Iris pigment epithelial cell (primary cell): Measurements from ENCODE around the gene MED27.
A peak's percentile ranks its signal among the peaks of the same experiment; 100 is the strongest.
"Not testable (repeated sequence)": the region's sequence is repeated elsewhere in the genome, so short reads cannot be mapped to it uniquely, and the experiment has no call there.

ENCODE experiments used
- DNase-seq: peaks from one replicate; pipeline ENCODE4 v3.0.0-alpha.2; 2011; ENCODE audit warnings: low read depth

Gene MED27

DNA sequence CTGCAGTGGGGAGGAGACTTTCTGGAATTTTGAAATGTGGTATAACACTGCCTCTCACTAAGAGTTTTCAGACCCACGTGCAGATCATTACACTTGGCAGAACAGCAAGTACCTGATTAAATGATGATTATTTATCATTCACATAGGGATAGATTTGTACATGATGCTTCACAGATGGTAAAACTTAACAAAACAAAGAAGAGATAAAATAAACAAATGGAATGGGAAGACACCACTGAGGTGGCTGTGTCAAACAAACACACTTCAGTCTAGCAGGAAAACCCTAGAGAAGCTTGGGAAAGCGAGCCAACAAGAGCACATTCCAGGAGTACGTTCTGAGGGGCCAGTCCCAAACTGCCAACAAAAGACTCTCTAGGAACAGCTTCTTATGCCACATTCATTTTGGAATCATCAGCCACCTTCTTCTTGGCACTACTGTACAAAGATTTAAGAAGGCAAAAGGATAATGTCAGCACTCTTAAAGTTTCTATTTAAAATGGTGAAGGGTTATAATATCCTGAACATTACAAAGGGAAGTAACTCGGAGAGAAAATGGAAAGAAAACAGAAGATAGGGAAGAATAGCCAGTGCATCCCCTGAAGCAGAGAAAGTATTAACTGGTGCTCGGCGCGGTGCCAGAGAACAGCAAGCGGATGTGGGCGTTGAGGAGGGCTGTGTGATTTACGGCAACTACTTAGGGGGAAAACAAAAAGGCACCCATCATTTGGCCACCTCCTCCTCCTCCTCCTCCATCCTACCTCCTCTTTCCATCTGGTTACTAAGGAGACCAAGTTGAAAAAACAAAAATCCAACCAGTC, 1.6 kb downstream of the MED27 start:
- peak; percentile 50 for DNase-seq

DNA sequence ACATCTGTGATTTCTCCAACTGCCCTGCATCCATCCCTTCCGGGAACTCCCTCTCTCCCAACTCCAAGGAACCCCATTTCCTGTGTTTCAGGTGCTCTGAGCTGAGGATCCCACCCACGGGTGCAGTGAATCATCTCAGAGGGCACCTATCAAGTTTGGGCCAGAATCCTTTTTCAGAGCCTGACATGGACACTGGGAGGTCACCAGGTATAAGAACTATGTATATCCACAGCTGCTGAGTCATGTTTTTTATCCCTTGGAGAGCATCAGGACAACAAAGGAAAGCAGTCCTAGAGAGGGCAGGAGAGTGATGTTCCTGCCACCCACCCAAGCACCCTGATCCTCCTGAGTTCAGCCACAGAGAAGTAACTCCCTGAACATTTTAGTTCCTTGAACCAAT, 3.8 kb downstream of the MED27 start:
- no peak for DNase-seq

DNA sequence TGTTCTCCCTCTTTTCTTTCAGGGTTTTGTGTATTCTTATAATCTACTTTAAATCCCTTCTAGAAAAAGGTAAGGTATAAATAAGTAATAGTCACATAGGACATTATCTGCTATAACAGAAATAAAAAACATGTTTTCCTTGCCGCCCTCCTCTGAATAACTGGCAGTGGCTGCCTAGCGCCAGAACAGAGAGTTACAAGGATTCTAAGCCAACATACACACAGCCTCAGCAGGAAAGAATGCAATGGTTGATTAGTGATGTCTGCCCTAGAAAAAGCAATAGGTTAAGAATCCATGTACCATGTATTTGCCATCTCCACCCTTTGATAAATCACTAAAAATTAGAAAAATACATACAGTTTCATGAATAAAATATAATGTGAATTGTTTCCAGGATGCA, 4.9 kb downstream of the MED27 start:
- DNase-seq: peak; percentile 76

DNA sequence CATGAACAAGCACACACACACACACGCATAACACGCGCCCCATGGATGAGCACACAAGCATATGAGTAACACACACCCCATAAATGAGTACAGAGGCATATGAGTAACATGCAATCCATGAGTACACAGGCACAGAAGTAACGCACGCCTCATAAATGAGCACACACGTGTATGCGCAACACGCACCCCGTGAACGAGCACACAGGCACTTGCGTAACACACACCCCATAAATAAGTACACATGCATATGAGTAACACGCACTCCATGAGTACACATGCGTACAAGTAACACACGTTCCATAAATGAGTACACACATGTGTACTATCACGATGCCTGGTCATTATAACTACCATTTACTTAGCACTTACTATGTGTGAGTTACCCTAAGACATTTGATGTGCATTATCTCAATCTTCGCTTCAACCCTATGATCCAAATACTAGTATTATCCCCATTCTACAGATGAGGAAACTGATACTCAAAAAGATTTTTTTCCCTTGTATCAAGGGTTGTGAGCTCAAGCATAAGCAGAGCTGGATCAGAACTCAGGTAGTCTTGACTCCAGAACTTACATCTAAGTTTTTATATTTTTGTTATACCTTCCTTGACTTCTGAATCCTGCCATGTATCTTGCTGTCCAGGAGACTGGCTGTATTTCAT, 7.7 kb downstream of the MED27 start:
- no peak for DNase-seq

DNA sequence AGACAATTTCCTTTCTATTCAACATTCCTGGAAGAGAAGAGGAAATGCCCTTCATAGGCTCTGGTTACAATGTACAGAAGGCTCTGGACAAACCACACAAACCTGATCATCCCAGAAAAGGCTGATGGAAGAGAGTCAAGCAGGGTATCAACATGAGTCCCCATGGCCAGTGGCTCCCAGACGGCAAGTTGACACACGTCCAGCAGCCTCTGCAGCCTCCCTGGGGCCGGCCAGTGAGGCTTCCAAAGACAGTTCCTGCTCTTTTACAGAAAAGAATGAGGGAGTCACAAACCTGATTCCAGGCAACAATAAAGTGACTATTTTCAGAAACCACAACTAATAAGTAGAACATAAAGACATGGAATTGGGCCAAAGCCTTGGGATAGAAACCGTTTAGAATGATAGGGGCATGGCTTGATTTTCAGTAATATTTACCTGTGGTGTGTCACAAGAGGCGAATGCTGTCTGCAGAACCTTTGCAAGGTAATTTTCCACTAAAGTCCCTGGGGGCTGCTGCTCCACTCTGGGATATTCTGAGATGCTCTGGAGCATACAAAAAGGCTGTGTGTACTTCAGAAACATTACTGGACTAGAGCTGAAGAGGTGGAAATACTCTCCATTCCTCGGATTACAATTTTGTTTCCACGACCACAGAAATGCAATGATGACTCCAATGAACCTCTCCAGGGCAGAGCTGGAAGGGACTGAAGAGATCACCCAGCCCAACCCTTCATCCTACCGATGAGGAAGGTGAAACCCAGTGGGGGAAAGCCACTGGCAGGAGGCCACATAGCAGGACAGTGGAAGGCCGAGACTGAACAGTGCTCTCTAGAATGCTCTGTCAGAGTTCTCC, 10.4 kb downstream of the MED27 start:
- DNase-seq: peak; percentile 81

DNA sequence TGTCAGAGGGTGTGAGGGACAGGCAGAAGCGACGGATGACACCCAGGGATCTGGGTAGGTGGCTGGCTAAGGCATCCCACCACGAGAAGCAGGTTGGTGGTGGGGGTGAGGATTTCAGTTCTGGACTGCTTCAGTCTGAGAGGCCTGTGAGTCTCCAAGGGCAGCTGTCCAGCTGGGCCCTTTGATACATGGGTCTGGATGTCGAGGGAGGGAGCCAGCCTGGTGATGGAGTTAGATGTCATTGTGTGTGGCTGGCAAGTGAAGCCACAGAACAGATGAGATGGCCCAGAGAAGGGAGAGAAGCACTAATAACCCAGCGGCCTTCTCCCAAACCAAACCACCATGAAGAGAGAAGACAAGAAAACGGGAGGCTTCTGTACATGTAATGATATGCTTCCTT, 11.1 kb downstream of the MED27 start:
- no peak for DNase-seq

DNA sequence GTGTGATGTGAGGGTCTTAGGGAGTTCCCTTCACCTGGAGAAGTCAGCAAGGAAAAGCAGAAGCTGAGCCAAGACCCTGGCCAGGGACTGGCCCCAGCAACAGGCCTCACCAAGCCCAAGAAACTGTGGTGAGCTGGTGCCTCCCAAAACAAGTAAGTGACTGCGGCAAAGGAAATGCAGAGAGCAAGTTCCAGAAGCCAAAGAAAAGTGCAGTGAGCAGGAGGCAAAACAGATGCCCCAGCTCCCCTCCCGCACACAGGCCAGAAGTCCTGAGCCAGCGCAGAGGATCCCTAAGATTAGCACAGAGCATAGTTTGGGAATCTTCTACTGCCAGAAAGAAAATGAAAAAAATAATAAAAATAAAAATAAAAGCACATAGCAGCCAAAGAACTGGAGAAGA, 13.2 kb downstream of the MED27 start:
- DNase-seq: no peak

DNA sequence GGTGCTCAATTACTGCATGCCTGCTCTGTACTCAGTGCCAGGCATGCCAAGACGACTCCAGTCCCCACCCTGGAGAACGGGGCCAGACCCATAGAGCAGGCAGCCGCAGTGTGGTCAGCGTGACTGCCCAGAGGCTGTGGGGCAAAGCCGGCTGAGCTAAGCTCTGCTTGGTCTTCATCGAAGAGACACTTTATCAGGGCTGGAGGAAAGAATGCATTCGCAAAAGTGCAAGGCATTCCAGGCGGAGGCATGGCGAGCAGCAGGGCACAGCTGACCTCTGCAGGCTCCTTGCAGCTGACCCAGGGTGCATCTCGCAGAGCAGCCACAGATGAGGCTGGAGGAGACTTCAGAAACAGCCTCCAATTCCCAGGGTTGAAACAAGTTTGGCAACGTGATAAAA, 13.6 kb downstream of the MED27 start:
- DNase-seq: no peak

DNA sequence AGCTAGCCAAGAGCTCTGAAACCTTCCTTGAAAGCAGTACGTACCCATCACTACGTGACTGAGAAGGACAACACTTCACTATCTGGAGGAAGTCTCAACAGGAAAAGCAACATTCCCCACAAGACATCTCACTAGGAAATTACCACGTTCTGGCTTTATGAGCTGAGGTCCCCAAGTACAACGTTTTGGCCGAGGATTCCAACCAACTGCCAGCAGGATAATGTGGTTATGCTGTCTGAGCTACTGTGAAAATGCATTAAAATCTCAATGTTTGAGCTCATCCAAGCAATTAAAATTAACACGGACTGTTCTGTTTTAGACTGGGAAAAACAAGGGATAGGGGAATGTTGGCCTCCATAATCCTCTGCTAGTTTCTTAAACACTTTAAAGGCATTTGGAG, 16.4 kb downstream of the MED27 start:
- no peak for DNase-seq

DNA sequence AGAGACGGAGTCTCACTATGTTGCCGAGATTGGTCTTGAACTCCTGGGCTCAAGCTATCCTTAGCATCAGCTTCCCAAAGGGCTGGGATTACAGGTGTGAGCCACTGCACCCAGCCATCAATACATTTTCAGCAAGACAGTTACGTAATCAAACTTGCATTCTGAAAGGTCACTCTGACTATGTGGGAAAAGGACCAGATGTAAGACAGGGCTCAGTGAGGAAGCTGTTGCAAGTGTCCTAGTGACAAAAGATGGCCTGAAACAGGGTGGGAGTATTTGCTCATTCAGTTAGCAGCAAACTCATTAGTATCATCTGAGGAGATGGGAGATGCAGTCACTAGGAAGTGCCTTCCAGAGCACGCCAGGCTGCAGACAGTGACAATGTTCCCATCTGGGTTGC, 16.9 kb downstream of the MED27 start:
- no peak for DNase-seq

DNA sequence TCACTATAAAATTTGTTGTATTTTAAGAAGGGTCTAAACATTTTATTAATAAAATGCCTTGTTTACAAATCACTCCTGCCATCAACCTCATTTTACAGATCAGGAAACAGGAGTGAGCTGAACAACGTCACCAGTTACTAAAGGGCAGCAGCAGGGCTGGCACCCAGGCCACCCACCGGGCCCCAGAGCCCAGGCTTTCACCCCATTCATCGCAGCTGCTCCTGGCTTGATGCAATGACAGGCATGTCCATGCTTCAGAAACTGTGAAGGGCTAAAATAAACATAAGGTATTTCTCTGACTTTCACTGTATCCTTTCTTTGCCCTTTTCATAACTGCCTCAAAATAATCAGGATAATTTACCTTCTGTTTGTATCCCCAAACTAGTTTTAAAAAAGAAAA, 18.1 kb downstream of the MED27 start:
- no peak for DNase-seq

DNA sequence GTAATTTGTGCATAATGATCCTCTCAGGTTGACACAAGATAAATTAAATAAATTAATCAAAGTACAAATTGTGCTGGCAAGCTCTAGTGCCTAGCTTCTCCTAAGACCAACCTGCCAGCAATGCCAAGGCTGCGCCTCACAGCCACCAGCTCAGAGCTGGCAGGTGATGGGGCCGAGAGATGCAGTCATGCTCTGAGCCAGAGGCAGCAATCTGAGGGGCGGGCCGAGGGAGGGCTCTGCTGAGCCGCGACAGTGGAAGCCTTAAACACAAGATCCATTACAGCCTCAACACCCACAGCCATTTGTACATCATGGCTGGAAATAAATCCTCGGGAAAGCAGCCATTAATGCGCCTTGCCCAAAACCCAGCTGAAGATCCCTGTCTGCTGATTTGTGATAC, 20.3 kb downstream of the MED27 start:
- DNase-seq: no peak

DNA sequence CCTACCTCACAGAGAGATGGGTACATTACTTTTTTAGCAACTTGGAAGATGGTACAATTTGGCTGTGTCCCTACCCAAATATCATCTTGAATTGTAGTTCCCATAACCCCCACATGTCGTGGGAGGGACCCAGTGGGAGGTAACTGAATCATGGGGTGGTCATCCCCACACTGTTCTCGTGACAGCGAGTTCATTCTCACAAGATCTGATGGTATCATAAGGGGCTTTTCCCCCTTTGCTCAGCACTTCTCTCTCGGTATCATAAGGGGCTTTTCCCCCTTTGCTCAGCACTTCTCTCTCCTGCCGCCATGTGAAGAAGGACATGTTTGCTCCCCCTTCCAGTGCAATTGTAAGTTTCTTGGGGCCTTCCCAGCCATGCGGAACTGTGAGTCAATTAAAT, 21.4 kb downstream of the MED27 start:
- DNase-seq: not testable (repeated sequence)

DNA sequence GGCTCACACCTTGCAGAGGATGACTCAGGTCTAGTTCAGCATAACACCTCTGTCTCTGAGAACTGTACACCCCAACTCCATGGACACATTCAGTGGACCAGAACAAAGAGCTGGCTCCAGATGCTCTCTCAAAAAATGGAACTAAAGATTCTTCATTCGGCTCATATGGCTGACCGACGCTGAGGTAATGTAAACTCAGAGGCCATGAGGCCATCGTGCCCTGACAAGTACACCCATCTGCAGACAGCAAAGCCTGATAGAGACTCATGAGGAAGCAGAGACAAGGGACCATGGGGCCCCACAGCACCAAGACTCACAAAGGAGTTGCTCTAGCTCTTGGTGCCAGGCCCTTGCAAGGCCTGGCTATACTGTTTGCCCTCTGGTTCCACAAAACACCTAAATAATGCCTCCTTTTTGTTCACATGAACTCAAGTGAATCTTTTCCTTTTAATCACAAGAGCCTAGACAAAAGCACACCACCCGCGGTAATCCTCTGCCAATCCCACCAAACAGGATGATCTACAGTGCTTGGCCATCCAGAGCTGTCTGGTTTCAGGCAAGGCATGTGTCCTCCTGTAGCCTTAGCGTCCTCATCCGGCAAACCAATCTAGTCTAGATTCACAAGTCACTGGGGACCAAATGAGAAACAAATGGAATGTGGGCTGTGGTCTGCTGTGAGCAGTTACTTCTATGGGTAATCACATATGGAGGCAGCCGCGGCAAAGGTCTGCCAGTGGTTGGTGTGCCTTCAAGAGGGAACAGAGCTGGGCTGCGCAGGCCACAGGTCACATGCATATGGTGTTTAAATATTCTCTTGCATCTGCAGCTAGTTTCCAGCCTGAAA, 22.7 kb downstream of the MED27 start:
- DNase-seq: no peak

DNA sequence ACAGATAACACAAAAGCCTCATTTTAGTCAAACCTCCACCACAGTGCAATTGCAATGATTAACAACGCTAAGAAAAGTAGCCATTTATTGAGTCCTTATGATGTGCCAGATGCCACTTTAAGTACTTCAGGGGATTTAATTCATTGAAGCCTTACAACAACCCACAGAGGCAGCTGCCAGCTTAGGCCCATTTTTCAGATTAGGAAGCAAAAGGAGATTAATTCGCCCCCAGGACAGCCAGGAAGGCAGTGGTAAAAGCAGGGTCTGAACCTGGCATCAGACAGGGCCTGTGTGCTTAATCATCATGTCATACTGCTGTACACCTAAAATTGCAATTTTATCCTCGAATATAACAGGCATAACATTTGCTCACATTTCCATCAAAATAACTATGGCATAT, 23.9 kb downstream of the MED27 start:
- DNase-seq: no peak

DNA sequence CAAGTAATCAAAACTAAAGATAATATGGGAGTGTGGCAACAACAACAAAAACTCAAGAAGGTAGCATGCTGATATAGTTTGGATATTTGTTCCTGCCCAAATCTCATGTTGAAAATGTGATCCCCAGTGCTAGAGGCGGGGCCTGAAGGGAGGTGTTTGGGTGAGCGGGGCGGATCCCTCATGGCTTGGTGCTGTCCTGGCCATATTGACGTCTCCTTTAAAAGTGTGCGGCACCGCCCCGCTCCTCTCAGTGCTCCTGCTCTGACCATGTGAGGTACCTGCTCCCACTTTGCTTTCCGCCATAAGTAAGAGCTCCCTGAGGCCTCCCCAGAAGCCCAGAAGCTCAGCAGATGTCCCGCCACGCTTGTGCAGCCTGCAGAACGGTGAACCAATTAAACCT, 25.6 kb downstream of the MED27 start:
- DNase-seq: no peak

DNA sequence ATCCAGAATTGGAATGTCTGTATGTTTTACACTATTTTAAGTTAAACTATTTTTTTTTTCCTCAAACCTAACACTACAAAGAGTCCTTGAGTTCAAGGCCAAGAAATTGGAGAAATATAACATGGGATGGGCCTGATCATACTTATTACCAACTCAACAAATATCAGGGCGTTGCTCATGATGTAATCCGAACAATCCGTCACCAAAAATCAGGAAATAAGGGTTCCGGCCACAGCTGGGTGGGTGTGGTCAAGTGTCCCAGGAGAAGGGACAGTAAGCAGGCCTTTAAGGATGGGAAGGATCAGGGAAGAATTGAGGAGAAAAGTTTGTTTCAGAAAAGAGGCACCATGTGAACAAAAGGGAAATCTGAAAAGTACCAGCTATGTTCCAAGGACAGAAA, 29.8 kb downstream of the MED27 start:
- no peak for DNase-seq

DNA sequence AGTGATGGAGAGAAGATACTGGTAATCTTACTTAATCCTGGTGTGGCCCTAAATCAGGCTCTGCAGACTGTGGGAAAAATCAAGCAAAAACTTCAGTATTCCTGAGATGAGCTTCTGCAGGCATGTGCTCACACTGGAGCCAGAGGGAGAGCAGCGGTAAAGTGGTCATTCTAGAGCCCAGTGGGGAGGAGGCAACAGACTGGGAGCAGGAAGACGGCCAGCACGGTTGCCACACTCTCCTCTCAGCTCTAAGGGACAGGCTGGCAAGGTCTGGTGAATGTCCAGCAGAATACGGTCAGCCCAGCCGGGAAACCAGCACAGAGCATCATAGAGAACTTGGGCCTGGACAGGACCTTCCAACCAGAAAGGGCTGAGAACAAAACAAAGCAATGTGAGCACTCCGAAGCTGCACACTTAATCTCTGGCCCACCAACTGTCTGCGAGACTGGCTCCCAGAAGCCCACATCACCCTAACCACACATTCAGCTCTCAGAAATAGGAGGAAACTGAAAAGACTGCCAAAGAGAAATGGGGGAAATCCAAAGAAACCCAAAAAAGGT, 30.3 kb downstream of the MED27 start:
- DNase-seq: no peak

DNA sequence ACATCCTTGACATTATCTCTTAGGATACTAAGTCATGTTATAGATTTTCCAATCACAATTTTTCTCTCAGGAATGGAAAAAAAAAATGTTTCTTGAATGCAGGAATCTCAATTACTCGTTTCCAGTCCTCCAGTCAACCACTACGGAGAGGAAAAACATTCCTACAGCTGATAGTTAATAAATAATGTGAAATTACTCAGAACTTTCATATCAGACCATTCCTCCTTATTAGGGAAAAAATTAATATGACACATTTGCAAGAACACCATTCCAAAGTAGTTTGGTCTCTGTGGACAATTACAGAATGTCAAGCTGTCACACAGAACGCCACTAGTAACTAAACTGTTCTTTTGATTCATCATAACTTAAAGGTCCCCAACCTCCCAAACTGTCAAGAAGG, 31.5 kb downstream of the MED27 start:
- no peak for DNase-seq

DNA sequence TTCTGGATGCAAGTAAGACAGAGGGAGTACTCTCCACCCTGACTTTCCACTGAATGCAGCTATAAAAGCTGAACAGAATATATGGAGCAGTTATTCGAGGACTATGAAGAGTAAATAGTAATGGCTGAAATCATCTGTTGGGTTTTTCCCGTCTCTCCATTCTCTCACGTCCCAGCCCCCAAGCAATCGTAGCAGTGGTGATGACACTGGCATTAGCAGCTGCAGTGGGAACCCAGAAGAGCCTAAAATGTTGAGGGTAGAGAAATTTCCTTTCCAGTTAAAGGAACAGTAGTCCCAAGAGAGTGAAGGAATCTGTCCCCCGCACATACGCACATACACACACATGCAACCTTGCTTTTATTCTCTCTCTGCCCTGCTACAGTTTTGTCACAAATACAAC, 33.2 kb downstream of the MED27 start:
- no peak for DNase-seq

DNA sequence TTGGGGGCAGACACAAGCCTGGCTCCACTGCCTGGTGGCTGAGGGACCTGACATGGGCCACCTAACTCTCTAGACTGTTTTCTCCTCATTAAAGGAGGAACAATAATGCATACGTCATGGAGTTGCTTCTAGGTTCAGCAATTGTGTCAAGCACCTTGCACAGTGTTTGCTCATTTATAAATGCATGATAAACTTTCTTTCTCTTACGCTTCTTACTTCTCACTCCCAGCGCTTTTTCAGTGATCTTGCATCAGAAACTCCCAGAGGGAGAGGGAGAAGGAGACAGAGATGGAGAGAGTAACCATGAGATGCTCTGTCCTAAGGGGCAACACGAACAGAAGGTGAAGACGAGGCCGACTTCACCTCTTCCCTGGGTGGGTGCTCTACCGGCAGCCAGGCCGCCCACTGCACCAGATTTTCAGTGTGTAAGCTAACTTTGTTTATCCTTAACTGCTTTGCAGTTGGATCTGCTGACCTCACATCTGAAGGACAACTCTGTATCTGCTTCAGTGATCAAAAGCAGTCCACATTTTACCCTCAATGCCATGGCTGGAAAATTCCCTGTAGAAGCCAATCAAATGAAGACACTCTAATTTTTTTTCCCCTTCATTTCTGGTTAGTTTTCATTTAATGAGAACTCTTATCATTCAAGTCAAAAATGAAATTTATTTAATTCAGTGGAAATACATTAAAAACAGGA, 35.3 kb downstream of the MED27 start:
- DNase-seq: peak; percentile 24
